GM21825 (cell line): Measurements from ENCODE around the gene FUBP3.

Experiments used
- ATAC-seq: cut with Tn5 transposase; IDR thresholded peaks from one replicate; pipeline ENCODE4 v1.9.1; 2021; ENCODE audit warnings: mild to moderate bottlenecking, moderate library complexity; ENCODE audit not compliant: unreplicated experiment

The FUBP3 gene

DNA sequence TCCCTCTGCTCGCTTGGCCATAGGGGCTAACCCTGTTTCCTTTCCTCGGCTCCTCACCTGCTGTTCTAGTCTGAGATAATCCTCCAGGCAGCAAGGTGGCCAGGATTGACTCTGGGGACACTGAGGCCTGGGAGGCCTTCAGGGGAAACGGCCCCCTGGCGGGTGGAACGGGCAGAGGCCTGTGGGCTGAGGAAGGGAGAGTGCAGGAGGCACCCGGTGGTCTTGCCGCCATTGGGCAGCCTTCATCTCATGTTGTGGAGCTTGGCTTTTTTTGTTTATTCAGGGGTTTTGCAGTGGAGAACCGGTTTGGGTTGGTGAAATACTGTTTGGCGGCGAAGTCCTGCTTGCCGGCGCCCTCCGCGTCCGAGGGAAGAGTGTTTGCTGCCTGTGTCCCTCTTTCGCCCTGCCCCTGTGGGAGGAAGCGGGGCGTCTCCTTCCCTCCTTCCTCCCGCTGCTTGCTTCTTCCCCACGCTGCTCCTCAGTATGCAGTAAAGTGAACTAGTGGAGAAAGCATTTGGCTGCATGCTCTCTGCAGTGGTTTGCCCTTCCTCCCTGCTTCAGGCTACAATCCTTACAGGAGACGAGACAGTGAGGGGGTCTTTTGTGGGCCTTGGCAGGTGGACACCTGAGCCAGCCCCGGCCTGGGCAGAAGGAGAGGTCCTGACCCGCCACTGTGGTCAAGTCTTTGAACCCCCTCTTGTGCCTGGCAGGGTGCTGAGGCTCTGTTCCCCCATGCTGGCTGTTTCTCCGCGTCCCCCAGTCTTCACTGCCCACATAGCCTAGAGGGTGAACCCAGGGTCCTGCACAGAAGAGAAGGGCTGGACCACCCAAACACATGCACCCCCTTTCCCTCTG lies 54.2 kb downstream of the FUBP3 start:
- no peak for ATAC-seq

DNA sequence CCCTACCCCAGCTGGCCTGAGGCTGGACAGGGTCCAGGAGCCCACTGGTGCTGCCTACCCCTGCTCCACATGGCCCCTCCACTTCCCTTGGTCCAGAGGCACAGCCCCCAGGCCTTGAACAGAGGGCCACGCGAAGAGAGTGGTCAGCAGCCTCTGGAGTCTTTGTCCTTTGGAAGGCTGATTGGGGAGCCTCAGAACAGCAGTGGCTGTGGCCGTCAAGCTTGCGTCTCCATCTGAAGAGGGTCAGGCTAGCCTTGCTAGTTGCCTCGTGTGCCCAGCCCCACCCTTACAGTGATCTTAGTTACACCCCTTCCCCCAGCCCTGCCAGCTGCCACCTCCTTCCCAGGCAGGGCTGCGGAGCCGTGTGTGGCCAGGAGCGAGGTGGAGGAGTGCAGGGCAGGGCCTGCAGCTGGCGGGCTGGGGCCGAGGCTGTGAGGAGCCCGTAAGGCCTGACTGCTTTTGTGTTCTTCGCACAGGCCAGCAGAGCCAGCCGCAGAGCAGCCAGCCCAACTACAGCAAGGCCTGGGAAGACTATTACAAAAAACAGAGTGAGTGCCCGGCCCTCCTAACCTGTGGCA lies 54.9 kb downstream of the FUBP3 start:
- no peak for ATAC-seq

DNA sequence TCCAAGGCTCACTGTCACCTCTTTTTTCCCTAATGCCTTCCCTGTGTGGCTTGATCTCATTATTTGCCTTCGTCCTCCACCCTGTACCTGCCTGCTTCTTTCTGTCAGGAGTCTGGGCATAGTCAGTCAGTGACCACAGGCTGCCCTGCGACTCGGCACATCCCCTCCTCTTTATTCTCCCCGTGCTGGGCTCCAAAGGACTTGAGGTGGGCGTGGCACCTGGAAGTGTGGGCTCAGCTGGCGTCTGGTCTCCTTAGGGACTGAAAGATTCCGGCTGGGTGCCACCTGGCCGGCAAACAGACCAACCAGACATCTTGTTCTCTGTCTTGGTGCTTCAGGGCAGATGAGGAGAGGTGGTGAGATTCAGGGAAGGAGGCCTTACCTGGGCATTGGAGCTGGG lies 55.4 kb downstream of the FUBP3 start:
- no peak for ATAC-seq

DNA sequence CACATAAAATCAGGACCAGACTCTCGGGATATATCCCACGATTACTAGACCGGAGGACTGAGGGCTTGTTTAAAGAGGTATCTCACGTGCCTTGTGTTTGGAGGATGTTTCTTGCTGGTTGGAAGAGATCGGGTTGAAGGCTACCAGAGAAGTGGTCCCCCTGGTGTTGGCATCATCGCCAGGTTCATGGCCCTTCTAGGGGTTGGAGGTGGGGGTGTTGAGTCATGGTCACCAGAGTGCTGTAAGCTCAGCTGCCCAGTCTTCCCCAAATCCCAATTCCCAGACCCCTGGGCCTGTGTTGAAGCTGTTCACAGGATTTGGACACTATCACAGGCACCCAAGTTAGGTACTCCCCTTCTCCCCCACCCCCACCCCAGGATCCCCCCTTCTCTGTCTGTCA lies 55.9 kb downstream of the FUBP3 start:
- no peak for ATAC-seq

DNA sequence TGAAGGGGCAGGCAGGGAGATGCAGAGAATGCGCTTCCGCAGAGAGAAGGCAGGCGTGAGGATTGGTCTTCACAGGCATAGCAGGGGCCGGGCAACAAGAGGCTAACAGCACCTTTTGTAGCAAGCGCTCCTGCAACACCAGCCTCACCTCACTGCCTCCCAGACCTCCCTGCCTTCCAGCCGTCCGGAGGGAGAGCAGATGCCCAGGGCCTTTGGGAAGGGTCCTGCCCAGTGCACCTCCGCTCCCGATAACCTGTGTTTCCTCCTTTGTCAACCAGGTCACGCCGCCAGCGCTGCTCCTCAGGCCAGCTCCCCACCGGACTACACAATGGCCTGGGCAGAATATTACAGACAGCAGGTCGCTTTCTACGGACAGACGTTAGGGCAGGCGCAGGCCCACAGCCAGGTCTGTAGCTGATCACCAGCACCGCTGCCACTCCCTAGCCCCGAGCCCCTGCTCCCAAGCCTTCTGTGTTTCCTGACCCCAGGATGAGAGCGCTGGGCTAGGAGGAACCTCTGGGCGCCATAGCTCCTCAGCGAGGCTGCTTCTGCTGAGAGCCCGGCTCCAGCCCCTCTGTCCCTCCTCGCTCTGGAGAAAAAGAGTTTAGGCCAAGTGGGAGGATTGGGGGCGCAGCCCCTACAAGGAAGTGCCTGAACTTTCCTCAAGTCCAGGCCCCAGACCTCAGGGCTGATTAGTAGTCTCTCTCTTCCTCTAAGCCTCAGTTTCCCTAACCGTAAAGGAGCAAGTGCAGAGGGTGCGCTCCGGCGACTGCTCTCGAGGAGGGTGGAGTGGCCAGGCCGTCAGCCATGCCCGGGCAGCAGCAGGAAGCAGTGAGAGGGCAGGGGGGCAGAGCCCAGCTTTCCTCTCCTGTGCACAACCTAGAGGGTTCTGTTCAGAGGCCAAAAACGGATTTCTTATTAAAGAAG lies 56.6 kb downstream of the FUBP3 start:
- ATAC-seq, result no peak

DNA sequence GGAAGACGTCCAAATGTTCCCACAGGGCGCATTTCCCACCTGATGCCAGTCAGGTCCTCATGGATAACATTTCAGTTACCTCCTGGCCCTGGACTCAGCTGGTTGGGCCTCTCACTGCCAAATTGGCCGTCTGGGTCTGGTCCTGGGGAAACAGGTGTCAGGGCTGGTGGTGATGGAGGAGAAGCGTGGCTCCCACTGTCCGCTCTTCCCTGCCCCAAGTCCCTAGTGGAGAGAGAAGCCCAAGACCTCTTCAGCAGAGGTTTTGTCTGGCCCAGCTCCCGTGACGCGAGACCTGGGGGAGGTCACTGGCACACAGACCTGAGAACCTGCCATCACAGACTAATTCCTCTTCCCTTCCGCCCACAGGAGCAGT lies 57.3 kb downstream of the FUBP3 start:
- no peak for ATAC-seq

DNA sequence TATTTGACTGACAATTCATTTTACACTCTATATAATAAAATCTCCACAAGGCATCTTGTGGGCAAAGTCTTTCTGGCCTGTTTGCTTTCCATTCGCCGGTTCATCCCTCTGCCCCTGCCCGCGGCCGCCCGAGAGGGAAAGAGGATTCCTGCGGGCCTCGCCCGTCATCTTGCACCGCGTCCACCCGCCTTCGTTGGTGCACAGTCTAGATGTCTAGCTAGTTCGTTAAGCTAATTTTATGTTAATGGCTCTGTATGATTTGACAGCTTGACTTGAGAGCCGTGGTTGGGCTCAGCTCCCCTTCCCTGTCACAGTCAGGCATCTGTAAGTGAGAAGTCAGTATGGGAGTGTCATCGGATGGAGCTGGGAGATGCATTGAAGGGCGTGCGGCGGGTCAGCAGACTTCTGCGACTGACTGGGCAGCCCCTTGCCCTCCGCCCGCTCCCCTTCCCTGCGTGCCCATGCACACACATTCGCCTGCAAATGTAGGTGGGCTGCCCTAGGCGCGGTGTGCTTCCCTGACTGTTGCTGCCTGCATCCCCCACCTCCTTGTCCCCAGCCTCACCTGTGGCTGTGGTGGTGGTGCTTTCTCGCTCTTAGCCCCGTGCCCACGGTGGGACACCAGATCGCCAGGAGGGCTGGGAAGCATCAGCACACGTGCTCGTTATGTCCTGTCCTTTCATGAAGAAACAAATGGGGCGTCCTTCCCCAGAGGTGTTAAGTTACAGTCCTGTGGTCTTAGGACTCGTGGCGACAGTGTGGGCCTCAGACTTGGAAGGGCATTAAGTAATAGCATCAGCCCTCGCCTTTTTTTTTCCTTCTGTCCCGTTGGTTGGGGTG lies 59.1 kb downstream of the FUBP3 start:
- no peak for ATAC-seq

DNA sequence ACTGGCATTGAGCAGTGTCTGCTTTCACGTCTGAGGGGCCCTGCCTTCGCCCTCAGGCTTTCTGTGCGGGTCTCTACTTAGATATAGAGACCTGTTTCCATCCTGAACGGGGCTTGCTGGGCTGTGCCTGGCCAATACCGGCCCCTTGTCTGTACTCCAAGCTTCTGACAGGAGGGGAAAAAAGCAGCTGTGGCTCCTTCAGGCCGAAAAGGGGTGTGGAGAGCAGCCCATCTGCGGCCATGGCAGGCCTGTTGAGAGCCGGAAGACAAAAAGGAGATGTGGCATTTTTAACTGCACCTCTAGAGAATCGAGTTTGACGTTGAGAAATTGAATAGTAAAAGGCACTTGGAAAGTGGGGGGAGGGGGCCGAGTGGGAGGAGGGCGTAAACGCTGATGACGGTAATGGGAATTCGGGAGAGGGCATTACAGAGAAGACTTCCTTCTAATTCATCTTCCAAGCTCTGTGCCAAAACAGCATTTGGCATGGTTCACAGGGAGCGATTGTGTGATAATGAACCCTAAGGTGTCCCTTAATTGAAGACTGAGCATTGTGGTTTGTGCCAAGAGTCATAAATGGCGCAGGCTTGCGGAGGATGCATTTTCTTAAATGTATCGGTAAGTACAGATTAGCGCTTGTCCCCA lies 59.9 kb downstream of the FUBP3 start:
- ATAC-seq, result no peak

DNA sequence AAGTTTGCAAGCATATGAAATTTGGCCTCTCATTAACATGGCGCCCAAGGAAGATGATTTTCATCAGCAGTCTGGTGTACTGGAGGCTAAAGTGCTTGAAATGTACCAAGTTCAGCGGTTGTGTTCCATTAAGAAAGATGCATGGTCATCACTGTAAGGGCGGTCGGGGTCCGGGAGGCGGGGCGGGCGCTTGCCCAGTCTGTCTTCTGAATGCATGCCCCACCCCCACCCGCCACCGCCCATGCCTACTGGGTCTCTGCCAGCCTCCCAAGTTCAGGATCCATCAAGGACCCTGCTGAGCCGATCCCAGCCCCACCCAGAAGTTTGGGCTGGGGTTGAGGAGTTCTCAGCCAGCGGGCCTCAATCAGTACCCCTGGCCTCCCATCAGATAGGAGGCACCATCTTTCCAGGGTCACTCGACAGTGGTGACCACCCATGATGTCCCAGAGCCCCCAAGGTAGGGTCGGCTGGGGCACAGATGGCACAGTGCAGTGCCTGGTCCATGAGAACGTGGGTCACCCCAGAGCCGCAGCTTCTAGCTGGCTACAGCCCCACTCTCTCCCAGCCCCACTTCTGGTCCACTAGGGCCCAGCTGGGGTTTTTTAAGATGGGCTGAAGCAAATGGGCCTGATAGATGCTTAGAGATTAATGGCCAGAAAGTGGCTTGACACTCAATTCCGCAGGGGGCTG lies 60.6 kb downstream of the FUBP3 start:
- no peak for ATAC-seq

DNA sequence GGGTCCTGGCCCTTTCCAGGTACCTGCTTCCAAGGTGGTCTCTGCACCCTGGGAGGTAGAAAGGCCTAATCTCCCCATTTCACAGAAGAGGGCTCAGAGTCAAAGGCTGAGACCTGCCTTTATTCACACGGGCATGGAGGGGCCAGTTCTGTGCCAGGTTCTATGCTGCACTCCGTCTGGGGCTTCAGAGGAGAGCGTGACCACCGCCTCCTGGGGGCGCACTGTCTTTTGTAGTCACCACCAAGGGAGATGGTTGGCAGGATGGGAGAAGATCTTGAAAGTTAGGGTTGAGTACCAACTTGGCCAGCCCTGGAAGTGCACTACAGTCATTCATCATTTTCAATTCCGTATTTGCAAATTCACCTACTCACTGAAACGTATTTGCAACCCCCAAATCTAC lies 61.3 kb downstream of the FUBP3 start:
- no peak for ATAC-seq

DNA sequence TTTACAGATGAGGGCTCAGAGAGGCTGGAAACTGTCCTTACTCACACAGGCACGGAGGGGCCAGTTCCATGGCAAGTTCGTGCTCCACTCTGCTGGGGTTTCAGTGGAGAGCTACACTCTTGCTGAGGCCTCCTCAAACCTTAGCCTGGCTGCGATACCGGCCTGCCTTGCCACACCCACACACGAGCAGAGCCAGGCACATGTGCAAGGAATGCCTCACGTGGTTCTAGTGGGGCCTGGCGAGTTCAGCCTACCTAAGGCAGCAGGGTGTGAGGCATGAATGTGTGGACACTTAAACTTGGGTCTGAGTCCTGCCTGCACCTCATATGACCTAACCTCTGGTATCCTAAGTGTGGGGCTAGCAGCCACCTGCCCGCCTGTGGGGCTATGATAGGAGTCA lies 63.5 kb downstream of the FUBP3 start:
- ATAC-seq, result no peak

DNA sequence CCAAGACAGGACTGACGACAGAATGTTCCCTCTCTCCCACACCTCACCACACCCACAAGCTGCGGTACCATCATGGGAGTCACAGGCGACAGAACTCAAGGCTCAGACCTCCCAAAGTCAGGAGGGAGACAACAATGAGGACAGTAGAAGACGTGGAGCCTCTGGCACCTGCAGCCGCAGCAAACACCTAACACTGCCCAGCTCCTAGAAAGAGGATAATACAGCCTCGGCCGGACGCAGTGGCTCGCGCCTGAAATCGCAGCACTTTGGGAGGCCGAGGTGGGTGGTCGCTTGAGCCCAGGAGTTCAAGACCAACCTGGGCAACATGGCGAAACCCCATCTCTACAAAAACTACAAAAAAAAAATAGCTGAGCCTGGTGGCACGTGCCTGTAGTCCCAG lies 71.8 kb downstream of the FUBP3 start:
- no peak for ATAC-seq

DNA sequence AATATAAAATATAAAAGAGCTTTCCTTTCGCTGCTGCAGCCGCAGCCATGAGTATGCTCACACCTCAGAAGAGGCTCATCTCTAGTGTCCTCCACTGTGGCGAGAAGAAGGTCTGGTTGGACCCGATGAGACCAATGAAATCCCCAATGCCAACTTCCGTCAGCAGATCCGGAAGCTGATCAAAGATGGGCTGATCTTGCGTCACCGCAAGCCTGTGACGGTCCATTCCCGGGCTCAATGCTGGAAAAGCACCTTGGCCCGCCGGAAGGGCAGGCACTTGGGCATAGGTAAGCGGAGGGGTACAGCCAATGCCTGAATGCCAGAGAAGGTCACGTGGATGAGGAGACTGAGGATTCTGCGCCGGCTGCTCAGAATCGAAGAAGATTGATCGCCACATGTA lies 72.4 kb downstream of the FUBP3 start:
- ATAC-seq, result no peak

DNA sequence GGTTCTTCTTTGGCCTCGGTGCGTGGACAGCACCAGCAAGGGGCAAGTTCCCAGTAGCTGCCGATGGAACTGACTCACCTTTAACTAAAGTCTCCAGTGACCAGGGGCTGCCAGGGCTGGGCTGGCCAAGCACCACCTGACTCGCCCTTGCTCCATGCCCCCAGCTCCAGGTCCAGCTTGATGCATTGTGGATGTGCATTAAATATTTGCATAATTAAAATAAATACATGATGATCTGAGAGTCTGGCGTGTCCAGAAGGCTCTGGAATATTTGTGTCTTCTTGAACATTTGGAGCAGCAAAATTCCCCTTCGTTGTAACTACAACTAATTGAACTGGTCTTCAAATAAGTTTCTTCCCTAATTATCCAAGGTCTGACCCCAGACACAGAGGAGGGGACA lies 75.5 kb downstream of the FUBP3 start:
- no peak for ATAC-seq

DNA sequence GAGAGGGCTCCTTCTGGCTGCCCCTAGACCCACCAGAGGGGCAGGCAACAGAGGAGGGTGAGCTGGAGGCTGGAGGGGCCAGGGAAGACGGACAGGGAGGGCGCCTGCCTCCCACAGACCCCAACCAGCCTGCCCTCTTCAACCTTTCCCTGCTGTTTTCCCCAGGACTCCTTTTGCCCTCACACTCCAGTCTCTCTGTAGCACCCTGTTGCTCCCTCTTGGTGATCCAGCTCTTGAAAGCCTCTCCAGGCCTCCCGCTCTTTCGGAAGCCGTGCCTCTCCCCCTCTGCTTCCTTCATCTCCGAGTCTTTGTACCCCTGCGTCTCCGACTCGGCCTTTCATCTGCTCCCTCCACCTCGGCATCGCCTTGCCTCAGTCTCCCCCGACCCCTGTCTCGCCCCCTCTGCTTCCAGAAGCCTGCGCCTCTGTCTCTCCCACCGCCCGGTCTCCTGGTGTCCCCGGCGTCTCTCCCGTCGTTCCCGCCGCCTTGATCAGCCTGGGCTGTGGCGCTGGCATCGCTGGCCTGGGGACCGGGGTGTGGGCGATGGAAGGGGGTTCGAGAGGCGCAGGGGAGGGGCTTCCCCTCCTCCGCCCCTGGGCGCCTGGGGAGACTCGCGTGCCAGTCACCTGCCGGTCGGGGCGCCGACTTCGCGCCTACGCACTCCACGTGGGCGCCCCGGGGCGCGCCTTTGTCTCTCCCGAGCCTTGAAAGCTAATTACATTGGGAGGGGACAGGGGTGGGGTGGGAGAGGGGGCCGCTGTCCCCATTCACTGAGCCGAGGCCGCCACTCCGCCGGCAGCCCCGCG lies 79.7 kb downstream of the FUBP3 start:
- no peak for ATAC-seq

DNA sequence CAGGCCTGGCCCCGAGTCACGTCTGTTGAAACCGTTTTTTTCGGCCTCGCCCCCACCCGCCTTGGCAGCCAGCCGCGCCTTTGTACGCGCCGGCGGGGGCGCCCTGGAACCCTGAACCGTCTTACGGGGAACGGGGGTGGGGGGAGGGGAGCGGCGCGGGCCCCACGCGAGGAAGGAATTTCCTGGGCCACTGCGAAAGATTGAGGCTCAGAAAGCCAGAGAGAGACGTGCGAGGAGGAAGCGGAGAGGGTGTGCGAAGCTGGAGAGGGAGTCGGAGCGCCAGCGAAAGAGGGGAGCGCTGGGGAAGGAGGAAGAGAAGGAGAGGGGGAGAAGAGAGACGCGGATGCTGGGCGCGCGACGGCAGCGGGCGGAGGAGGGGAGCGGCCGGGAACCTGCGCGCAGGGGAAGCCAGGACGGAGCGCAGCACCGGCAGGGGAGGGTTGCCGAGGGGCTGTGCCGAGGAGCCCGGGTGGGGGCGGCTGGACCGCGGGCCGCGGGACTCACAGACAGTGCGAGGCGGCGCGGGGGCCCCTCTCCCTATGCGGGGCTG lies 80.4 kb downstream of the FUBP3 start:
- ATAC-seq, result no peak

DNA sequence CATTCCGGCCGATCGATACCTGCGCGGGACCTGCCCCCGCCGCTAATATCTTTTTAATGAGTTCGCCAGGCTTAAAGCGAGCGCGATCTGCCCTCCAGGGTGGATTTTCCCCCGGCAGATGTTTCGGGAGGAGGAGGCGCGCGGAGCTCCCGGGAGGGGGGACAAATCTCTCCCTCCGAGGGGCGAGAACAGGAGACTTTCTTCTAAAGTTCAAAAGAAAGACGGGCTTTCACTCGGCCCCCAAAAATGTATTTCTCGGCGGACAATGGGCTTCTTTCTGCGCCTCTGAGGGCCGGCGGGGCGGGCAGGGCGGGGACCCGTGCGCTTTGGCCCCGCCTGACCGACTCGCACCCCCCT lies 80.9 kb downstream of the FUBP3 start:
- no peak for ATAC-seq

DNA sequence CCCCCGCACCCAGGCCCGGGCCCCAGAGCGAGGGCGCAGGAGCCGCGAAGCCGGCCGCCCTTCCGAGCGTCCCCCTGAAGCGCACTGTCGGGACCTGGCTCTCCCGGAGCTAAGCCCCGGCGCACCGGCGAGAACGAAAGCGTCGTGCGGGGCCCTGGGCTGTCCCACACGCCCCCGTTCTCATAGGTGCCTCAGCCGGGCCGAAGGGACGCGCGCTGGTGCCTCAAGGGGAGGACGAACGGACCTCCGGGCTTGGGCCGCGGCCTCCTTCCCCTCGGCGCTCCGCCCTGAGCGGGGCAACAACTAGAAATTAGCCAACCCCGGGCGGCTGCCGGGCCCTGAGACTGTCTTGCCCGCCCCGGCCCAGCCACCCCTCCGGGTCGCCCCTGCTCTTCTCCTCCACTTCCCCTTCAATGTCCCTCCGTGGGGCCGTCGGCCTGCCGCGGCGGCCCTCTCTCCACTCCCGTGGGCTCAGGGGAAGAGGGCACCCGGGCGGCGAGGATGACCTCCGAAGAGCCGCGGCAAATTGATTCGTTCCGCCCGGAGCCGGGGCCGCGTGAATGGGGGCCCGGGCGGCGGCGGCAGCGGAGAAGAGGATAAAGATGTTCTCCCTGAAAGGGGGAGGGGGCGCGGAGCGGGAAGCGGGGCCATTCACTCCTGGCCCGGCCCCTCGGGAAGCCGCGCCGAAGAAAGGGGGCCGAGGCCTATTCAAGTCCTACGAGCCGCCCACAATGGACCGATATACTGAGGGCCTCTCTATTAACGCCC lies 81.5 kb downstream of the FUBP3 start:
- no peak for ATAC-seq
